HG03378 (cell line): ENCODE data around the gene UNC5C.
A peak's percentile ranks its signal among the peaks of the same experiment; 100 is the strongest.
"Not testable (repeated sequence)": the region's sequence is repeated elsewhere in the genome, so short reads cannot be mapped to it uniquely, and the experiment has no call there.

Experiments
- ATAC-seq: cut with Tn5 transposase; IDR thresholded peaks from one replicate; pipeline ENCODE4 v1.9.1; 2021; ENCODE audit warnings: mild to moderate bottlenecking, moderate library complexity; ENCODE audit not compliant: unreplicated experiment

Gene UNC5C

GRCh38 chr4:95188701-95189370, 359.9 kb downstream of the UNC5C start:
- no peak for ATAC-seq

- ATAC-seq: no peak
Measured at GRCh38 chr4:95186666-95187065, 362.1 kb downstream of the UNC5C start.

- no peak for ATAC-seq
Measured at GRCh38 chr4:95183656-95184408, 364.9 kb downstream of the UNC5C start.

DNA sequence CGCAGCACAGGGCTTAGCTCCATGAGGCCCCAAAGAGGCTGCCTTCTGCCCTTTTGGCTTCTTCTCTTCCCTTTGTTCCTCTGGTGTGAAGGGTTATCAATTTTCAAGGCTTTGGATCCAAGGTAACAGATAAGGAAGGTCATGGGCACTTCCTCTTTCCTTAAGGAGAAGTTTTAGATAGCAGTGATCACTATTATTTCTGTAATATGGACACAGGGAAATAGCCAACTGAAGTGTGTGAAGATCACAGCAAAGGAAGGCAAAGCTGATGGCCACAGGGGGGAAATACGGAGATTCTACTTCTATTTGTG, 366.8 kb downstream of the UNC5C start:
- no peak for ATAC-seq

DNA sequence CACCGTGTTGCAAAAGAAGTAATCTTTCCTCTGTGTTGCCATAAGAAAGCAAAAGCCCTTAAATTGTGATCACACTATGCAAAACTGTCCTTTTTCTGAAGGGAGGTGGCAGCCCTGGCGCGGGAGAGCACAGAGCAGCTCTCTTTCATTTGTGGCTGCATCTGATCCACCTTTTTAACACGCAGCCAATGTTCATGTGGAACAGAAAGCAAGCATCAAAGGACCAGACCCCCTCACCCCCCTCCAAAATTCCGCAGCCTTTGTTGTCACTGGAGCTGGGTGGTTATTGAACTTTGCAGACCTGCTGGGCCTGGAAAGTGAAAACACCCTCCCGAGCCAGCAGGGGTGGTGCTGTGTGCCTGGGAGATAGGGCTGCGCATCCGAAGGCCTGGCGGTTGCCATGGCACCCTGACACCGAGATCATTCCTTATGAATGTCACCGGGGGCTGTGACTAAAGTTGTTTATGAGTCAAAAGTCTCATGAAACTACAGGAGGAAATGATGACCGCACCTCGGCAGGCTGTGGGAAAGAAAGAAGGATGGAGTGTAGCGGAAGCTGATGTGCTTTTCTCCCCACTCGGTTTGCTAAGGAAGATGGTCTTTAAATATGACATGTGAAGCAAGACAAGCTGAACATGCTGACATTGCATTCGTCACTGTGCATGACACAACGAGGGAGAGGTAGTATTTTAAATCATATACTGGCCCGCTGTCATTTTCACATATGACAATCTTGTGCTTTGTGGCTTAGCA, 367.4 kb downstream of the UNC5C start:
- no peak for ATAC-seq

- ATAC-seq: no peak
Measured at GRCh38 chr4:95180531-95181242, 368.1 kb downstream of the UNC5C start.

DNA sequence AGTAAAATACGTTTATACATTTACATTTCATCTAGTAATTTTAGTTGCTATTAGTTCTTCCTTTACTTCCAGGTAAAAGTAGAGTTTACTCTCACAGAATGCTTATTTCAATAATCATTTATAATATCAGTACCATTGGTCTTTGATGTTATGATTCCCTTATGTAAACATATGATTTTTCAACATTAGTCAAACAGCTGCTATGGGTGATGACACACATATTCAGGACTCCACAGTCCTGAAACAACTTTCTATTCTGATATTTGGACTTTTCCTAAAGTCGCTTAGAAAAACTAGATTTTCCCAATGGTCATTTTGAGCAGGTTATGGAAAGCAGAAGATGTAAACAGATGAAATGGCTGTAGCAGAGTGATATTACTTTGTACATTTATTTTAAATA, 369.8 kb downstream of the UNC5C start:
- ATAC-seq: no peak

- ATAC-seq: not testable (repeated sequence)
Measured at GRCh38 chr4:95171377-95171776, 377.4 kb downstream of the UNC5C start.

DNA sequence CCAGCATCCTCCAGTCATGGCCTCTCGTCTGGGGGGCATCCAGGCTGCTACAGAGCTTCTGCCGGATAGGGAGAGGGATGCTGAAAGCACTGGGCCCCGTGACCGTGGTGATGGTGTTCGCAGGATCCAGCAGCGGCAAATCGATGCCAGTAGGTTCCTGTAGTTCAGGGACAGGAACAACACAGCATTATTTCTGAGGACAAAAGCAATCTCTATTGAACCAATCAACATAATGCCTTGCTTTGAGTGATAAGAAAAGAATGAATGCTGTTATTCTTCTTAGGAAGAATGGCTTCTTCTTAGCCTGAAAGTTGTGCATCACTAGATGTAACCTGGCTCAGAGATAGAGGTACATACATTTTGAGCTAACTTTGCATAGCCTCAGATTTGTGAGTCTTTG, 378.6 kb downstream of the UNC5C start:
- no peak for ATAC-seq

DNA sequence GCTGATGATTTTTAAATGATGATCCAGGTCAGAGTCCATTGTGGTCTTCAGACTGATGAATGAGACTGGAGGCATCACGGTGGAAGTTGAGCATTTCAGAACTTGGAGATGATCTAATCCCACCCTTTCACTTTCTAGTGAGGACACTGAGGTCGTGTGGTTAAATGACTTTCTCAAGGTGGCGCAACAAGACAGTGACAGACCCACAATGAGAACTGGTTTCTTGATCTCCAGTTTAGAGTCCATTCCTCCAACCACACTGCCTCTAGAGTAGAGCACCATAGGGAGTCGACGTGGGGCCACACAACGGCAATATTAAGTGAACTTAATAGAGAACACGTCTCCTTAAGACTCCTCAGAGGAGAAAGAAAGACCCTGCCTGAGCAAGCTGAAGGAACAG, 381.0 kb downstream of the UNC5C start:
- ATAC-seq: no peak

- ATAC-seq: peak; percentile 86
Measured at GRCh38 chr4:95165926-95166524, 382.7 kb downstream of the UNC5C start.

DNA sequence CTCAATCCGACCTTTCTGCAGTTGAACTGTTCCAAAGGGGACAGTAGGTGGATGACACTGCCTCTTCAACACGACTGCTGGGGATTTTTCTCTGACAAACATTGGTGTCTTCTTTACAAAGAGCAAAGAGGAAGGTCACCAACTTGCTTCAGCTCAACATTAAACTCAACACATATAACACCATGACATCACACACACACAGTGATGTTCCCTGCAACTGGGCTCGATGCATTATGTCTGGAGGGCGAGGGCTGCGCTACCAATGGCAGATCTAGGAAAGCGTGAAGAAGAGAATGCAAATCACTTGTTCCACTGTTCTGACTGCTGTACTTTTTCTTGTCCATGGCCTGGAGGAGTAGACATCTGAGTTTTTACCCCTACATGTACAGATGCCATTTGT, 385.9 kb downstream of the UNC5C start:
- no peak for ATAC-seq

DNA sequence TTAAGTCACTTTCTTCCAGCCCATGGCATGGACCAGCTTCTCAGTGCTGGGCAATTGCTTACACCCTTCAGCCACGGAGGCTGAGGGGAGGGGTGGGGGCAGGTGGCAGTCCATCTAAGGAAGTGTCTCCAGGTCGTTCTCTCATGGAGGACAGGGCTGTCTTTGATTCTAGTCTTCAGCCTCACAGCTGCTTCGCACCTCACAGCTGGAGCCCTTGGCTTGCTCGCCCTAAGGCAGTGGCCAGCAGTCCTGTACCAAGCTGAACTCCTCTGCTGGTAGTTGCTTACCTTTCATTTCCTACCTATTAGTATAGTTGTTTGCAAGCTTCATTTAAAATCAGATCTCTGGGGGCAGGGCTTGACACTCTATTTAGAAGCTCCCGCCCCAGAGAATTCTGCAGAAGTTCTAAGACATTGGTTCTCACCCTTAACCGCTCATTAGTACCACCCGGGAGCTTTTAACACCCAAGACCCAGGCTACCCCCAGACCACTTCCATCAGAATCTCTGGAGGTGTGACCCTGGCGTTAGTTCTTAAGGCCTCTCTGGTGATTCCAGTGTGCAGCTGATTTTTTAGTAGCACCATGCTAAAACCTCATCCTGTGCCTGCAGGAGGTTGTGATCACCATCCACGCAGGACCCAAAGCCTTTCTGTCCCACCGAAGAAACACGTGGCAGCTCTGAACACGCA, 386.8 kb downstream of the UNC5C start:
- no peak for ATAC-seq

GRCh38 chr4:95159384-95159783, 389.4 kb downstream of the UNC5C start:
- no peak for ATAC-seq

DNA sequence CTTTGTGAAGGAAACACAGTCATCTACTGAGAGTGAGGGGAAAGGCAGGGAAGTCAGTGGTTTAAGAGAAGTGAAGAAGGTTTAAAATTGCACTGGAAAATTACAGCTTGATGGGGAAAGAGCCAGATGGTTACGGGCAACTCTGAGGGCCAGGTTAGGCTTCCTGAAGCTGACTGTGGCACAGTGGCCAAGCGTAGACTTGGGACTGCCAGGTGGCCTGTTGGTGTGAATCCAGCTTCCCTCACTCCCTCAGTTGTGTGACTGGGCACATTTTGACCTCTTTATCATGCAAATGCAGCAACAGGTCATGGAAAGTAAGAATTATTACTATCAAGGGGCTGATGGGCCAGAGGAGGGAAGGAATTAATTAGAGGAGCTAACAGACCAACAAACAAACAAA, 390.1 kb downstream of the UNC5C start:
- no peak for ATAC-seq

DNA sequence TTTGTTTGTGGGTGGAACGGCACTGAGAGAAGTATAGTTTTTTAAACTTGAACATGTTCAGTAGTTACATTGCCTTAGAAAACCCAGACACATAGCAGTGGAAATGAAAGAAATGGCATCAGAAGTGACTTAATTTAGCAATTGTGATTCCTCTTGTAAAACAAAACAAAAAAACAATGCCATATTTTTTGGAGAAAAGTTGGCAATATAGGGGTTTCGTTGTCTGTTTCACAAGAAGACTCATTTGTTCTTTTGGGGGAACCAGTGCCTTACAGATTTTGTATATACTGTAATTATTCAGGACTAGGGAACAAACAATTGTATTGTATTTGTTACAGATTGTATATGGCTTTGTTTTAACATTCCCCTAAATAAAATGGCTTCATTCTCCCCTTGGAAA, 390.7 kb downstream of the UNC5C start:
- ATAC-seq: no peak

DNA sequence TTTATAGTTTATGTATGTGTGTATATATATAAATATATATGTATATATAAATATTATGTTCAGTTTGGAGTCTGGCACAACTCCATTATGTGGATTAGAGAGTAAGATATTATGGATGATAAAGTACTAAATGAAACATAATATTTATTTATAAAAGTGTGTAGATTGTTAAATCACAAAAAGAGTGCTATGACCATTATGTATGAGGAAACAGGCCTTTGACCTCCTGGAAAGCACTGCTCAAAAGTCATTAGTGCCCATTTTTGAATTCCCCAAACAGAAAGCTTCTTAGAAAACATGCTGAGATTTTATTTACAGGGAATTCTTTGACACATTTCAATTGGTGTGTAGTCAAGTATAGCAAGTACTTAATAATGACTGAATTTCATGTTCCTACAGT, 391.2 kb downstream of the UNC5C start:
- no peak for ATAC-seq

- ATAC-seq: no peak
Measured at GRCh38 chr4:95156452-95156765, 392.4 kb downstream of the UNC5C start.

- ATAC-seq: peak; percentile 73
Measured at GRCh38 chr4:95155759-95156451, 392.9 kb downstream of the UNC5C start.

- no peak for ATAC-seq
Measured at GRCh38 chr4:95153182-95153581, 395.6 kb downstream of the UNC5C start.
